CD14-positive monocyte (primary cell): ENCODE data around the gene MAST4. TPM values are rescaled to one million over a fixed set of nuclear protein-coding genes. Genes with fewer than 3 reads are reported as not detected.

ENCODE experiments used
- DNase-seq, 3 donors: peaks; one replicate each; pipeline ENCODE4 v3.0.0-alpha.2; 2011 to 2022
- H2AFZ ChIP-seq: 2 replicates; pipeline ENCODE4 v1.6.0; 2012; ENCODE audit warnings: mild to moderate bottlenecking, low read depth, low read length, inconsistent platforms; ENCODE audit not compliant: insufficient read depth, poor library complexity, severe bottlenecking
- H3K27ac ChIP-seq, 2 donors: 1 replicate in 1 of 2; 2 replicates in 1 of 2; pipeline ENCODE4 v1.5.1; 2012 to 2013; ENCODE audit warnings: low read length in 2 of 2, control low read depth in 1 of 2, inconsistent platforms in 1 of 2, low read depth in 1 of 2, mild to moderate bottlenecking in 1 of 2
- H3K27me3 ChIP-seq, 2 donors: one replicate each; pipeline versions ENCODE4 v1.6.0 to v1.6.1; 2011 to 2013; ENCODE audit warnings: low read length in 2 of 2; ENCODE audit not compliant: control insufficient read depth in 2 of 2, insufficient read depth in 2 of 2
- H3K36me3 ChIP-seq, 2 donors: replicated peaks in 1 of 2; 1 replicate in 1 of 2; 2 replicates in 1 of 2; pipeline versions ENCODE4 v1.5.1 to v1.6.1; 2012 to 2013; ENCODE audit warnings: low read length in 2 of 2, control low read depth in 1 of 2, inconsistent platforms in 1 of 2, mild to moderate bottlenecking in 1 of 2; ENCODE audit not compliant: insufficient read depth in 2 of 2, control insufficient read depth in 1 of 2
- H3K4me1 ChIP-seq, 2 donors: 1 replicate in 1 of 2; 2 replicates in 1 of 2; pipeline versions ENCODE4 v1.5.1 to v1.6.1; 2012 to 2013; ENCODE audit warnings: low read length in 2 of 2, control low read depth in 1 of 2, inconsistent platforms in 1 of 2, mild to moderate bottlenecking in 1 of 2, moderate library complexity in 1 of 2; ENCODE audit not compliant: insufficient read depth in 2 of 2, control insufficient read depth in 1 of 2
- H3K4me2 ChIP-seq: replicated peaks from 2 replicates; pipeline ENCODE3; 2012; ENCODE audit warnings: low read length, moderate library complexity, mild to moderate bottlenecking; ENCODE audit not compliant: poor library complexity, severe bottlenecking; ENCODE audit errors: extremely low read depth
- H3K4me3 ChIP-seq, 3 experiments: fragments of 200-600 bp in 1 of 3; sonication (generic) in 1 of 3; replicated peaks in 1 of 3; 1 replicate in 2 of 3; 2 replicates in 1 of 3; pipeline ENCODE4 v1.5.1; 2011 to 2013; ENCODE audit warnings: low read length in 3 of 3, mild to moderate bottlenecking in 3 of 3, control low read depth in 2 of 3, low read depth in 2 of 3, inconsistent platforms in 1 of 3, moderate library complexity in 1 of 3
- H3K79me2 ChIP-seq: 2 replicates; pipeline ENCODE4 v1.6.0; 2012; ENCODE audit warnings: mild to moderate bottlenecking, control low read depth, inconsistent platforms, low read length, moderate library complexity; ENCODE audit not compliant: insufficient read depth
- H3K9ac ChIP-seq: 2 replicates; pipeline ENCODE4 v1.6.0; 2017; ENCODE audit warnings: low read length, mild to moderate bottlenecking; ENCODE audit not compliant: insufficient read depth, poor library complexity, severe bottlenecking
- H3K9me3 ChIP-seq, 2 donors: replicated peaks in 1 of 2; 1 replicate in 1 of 2; 2 replicates in 1 of 2; pipeline versions ENCODE4 v1.5.1 to v1.6.1; 2012 to 2013; ENCODE audit warnings: low read length in 2 of 2, control low read depth in 1 of 2; ENCODE audit not compliant: control insufficient read depth in 1 of 2, insufficient read depth in 1 of 2
- H4K20me1 ChIP-seq: 2 replicates; pipeline ENCODE4 v1.6.0; 2012; ENCODE audit warnings: mild to moderate bottlenecking, low read length, control low read depth, moderate library complexity; ENCODE audit not compliant: insufficient read depth
- H3K27ac Mint-ChIP-seq, 7 donors: one replicate each; pipeline ENCODE4 v1.8.0; 2020; ENCODE audit warnings: mild to moderate bottlenecking in 7 of 7, mixed read lengths in 7 of 7, moderate library complexity in 6 of 7, inconsistent platforms in 2 of 7
- H3K27me3 Mint-ChIP-seq, 3 donors: one replicate each; pipeline ENCODE4 v1.8.0; 2021 to 2022; ENCODE audit warnings: low read depth in 3 of 3, mild to moderate bottlenecking in 3 of 3, mixed read lengths in 3 of 3, moderate library complexity in 3 of 3, inconsistent platforms in 1 of 3
- H3K36me3 Mint-ChIP-seq, 2 donors: one replicate each; pipeline ENCODE4 v1.8.0; 2020; ENCODE audit warnings: mixed read lengths in 2 of 2, inconsistent platforms in 1 of 2, mild to moderate bottlenecking in 1 of 2
- H3K4me1 Mint-ChIP-seq: one replicate; pipeline ENCODE4 v1.8.0; 2020; ENCODE audit warnings: mild to moderate bottlenecking, mixed read lengths
- H3K4me3 Mint-ChIP-seq, 2 donors: one replicate each; pipeline ENCODE4 v1.8.0; 2020; ENCODE audit warnings: mild to moderate bottlenecking in 2 of 2, mixed read lengths in 2 of 2, moderate library complexity in 1 of 2
- H3K9me3 Mint-ChIP-seq, 7 donors: one replicate each; pipeline ENCODE4 v1.8.0; 2020 to 2022; ENCODE audit warnings: mixed read lengths in 7 of 7, mild to moderate bottlenecking in 6 of 7, moderate library complexity in 6 of 7, inconsistent platforms in 2 of 7
- CTCF ChIP-seq: fragments of 200-600 bp; IDR thresholded peaks from one replicate; pipeline ENCODE4 v1.8.0; 2022; ENCODE audit warnings: antibody characterized with exemption, mild to moderate bottlenecking
- WGBS: methylation state at CpG from one replicate; pipeline ENCODE4 v1.1.5; 2013; ENCODE audit warnings: missing lambda C conversion rate; ENCODE audit not compliant: insufficient coverage; 5-methylcytosine and 5-hydroxymethylcytosine counted together
- intact Hi-C, 2 donors: fragments of 100-400 bp; cut with micrococcal nuclease; formaldehyde crosslinking; loops; one replicate each; pipeline versions ENCODE4 v1.15.0 to v1.15.1; 2023
- polyA plus RNA-seq, 3 donors: library from polyadenylated mRNA; depleted of rRNA in 1 of 3; unstranded in 2 of 3; stranded (reverse) in 1 of 3; fragments of 300-500 nt in 2 of 3; fragments of >200 nt in 1 of 3; fragmentation: Illumina TruSeq in 2 of 3; gene quantifications; 1 replicate in 2 of 3; 2 replicates in 1 of 3; pipeline ENCODE4 v1.2.3, GENCODE V29; 2012 to 2021

Gene MAST4
- polyA plus RNA-seq, 3 donors = 0.03 to 0.24 TPM; not detected in 1

- Histone ChIP-seq H4K20me1 (no peaks in the 10 kb centered on the region), H3K27me3 (no peaks in the 10 kb centered on the region), H3K9me3 (no peaks in the 10 kb centered on the region), H3K4me1 (peaks cover 4 to 5% of the 10 kb centered on the region in 2 donors), H3K4me2 (no peak overlapping the region), H2AFZ (no peak overlapping the region), H3K4me3 (no peak overlapping the region), H3K79me2 (no peaks in the 10 kb centered on the region), H3K36me3 (no peaks in the 10 kb centered on the region), H3K9ac (no peak overlapping the region), H3K27ac (no peak overlapping the region)
- Mint-ChIP-seq H3K4me3 (no peak overlapping the region), H3K27ac (no peak overlapping the region), H3K4me1 (peaks cover 4% of the 10 kb centered on the region), H3K9me3 (no peaks in the 10 kb centered on the region), H3K27me3 (peaks cover 0 to 7% (median 0%) of the 10 kb centered on the region in 3 donors), H3K36me3 (no peaks in the 10 kb centered on the region)
- no peak for DNase-seq
- intact Hi-C loops = no loop called here
- no peak for TF ChIP-seq CTCF
- WGBS = no CpG with 5 or more reads among the region's 3 CpGs
These were observed 391.3 kb downstream of the MAST4 start for GRCh38 chr5:66987540-66987939.

GRCh38 chr5:66987949-66988838, 392.0 kb downstream of the MAST4 start:
- Histone ChIP-seq H3K4me3 (no peak overlapping the region), H3K27me3 (no peaks in the 10 kb centered on the region), H3K4me2 (no peak overlapping the region), H3K36me3 (no peaks in the 10 kb centered on the region), H3K79me2 (no peaks in the 10 kb centered on the region), H4K20me1 (no peaks in the 10 kb centered on the region), H3K9ac (no peak overlapping the region), H3K4me1 (peaks cover 8 to 10% of the 10 kb centered on the region in 2 donors), H3K9me3 (no peaks in the 10 kb centered on the region), H3K27ac (no peak overlapping the region), H2AFZ (no peak overlapping the region)
- Mint-ChIP-seq H3K4me1 (peaks cover 10% of the 10 kb centered on the region), H3K27me3 (peaks cover 0 to 7% (median 0%) of the 10 kb centered on the region in 3 donors), H3K4me3 (no peak overlapping the region), H3K27ac (no peak overlapping the region), H3K36me3 (no peaks in the 10 kb centered on the region), H3K9me3 (no peaks in the 10 kb centered on the region)
- peak; percentile 92 for TF ChIP-seq CTCF
- intact Hi-C loops = no loop called here
- WGBS = no CpG with 5 or more reads among the region's 3 CpGs
- peak in 2 of 3 donors; percentile 21 to 34 for DNase-seq
